ENCODE data around the gene NSMF.

DNA sequence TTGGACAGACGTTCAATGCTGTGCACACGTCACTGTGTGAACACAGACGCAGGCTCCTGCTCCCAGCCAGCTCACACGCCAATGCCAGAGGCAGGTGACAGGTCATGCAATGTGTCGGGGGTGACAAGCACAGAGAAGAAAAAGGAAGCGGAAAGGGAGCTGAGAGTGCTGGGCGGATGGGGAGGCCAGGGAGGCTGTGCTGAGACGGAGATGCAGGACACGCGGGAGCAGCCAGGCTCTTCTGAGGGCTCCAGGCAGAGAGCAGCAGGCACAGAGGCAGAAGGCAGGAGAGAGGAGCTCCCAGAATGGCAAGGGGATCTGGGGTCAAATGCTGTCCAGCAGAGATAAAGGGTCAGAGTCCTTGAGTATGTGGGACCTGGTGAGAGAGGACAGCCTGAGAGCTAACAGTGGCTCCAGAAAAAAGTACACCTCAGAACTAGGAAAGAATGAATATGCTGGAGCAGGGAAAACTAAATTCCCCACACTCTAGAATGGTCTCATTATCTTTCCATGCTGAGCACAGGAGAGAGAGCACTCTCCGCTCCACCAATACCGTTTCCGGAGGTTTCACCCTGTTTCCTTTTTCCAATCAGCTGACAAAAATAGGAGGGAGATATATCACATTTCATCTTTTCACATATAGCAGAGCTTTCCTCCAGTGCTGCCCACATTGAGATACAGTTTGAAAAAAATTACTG lies 32.8 kb upstream of the NSMF start:
- TF ChIP-seq, protein P1, sequence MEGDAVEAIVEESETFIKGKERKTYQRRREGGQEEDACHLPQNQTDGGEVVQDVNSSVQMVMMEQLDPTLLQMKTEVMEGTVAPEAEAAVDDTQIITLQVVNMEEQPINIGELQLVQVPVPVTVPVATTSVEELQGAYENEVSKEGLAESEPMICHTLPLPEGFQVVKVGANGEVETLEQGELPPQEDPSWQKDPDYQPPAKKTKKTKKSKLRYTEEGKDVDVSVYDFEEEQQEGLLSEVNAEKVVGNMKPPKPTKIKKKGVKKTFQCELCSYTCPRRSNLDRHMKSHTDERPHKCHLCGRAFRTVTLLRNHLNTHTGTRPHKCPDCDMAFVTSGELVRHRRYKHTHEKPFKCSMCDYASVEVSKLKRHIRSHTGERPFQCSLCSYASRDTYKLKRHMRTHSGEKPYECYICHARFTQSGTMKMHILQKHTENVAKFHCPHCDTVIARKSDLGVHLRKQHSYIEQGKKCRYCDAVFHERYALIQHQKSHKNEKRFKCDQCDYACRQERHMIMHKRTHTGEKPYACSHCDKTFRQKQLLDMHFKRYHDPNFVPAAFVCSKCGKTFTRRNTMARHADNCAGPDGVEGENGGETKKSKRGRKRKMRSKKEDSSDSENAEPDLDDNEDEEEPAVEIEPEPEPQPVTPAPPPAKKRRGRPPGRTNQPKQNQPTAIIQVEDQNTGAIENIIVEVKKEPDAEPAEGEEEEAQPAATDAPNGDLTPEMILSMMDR (IDR thresholded peaks at IDR 0.05) = no peak
- TF ChIP-seq POLR2A (IDR thresholded peaks at IDR 0.05) = no peak

All from thyroid gland (tissue), 4 donors.